Measurements from ENCODE around the gene CUL4B.
A peak's percentile ranks its signal among the peaks of the same experiment; 100 is the strongest.
"Not testable (repeated sequence)": the region's sequence is repeated elsewhere in the genome, so short reads cannot be mapped to it uniquely, and the experiment has no call there.

The CUL4B gene

DNA sequence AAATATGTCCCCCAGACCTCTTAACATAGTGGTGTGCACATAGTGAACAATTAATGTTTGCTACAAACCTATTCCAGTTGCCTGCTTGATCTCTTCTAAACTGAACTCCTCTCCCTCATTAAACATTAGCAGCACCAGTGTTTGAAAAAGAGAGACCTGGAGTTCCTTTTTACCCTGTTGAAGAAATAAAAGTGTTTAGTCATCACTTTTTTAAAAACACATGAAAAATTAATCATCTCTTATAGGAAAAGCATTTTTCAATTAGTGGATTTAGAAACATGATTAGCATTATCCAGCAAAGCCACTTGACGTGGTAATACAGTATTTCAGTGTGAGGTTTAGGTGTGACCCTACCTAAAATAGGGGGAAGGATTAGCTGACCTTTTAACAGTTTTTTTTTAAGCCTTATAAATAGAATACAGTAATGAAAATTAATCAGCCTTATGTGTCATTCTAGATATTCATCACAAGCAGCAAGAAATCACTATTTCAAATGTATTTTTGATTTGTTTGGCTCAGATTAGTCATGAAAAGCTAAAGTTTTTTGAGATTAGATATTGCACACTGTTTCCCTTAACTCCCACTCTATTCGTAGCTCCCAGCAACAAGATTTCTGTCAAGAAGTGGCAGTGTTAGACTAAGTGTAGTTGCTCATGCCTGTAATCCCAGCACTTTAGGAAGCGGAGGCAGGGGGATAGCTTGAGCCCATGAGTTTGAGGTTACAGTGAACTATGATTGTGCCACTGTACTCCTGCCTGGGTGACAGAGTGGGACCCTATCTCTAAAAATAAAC is 26.2 kb downstream of the CUL4B start:
- no peak for DNase-seq (ENCODE audit: low read depth in 2 of 3, low spot score in 1 of 3)

- DNase-seq (ENCODE audit: low read depth in 2 of 3, low spot score in 1 of 3) = no peak
Measured at GRCh38 chrX:120522820-120523219, 37.9 kb downstream of the CUL4B start.

- no peak for DNase-seq (ENCODE audit: low read depth in 2 of 3, low spot score in 1 of 3)
Measured at GRCh38 chrX:120517936-120518335, 42.8 kb downstream of the CUL4B start.

GRCh38 chrX:120514236-120514635 is 46.5 kb downstream of the CUL4B start:
- no peak for DNase-seq (ENCODE audit: low read depth in 2 of 3, low spot score in 1 of 3)

GRCh38 chrX:120512627-120513026 is 48.1 kb downstream of the CUL4B start:
- DNase-seq (ENCODE audit: low read depth in 2 of 3, low spot score in 1 of 3) = no peak

GRCh38 chrX:120512222-120512621 is 48.5 kb downstream of the CUL4B start:
- no peak for DNase-seq (ENCODE audit: low read depth in 2 of 3, low spot score in 1 of 3)

DNA sequence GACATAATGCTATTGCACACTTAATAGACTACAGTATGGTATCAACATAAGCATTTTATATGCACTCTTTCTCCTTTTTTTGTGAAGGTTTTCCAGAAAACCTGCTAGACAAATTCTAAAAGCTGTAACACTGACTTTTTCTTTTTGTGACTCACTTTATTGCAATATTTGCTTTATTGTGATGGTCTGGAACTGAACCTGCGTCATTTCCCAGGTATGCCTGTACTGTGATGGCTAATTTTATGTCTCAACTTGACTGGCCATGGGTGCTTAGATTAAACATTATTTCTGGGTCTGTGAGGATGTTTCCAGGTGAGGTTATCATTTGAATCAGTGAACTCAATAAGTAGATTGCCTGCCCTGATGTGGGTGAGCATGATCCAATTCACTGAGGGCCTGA is 56.2 kb downstream of the CUL4B start:
- DNase-seq (ENCODE audit: low read depth in 2 of 3, low spot score in 1 of 3) = no peak

DNA sequence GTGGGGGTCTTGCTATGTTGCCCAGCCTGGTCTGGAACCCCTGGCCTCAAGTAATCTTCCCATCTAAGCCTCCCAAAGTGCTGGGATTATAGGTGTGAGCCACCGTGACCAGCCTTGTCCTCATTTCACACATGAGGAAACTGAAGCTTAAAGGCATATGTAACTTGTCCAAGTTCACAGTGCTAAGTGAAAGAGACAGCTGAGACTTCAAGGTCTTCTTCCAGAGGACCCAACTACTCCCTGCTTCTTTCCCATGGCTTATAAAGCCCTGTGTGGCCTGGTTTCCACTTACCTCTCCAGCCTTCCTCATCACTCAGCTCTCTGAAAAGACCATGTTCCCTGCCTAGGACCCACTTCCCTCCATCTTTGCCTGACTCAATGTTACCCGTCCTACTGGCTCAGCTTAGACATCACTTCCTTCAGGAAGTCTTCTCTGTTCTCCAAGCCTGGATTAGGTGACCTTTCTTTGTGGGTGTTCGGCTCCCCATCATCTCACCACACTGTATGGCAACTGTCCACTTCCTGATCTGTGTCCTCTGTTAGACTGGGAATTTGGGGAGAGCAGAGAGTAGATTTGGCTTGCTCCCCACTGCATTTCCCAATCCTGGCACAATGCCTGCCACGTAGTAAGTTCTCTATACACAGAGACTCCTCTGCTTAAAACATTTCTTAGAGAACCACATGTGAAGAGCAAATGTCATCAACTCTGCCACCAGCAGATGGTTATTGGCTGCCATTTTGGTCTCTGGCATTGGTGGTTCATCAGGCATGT is 61.3 kb downstream of the CUL4B start:
- no peak for DNase-seq (ENCODE audit: low read depth in 2 of 3, low spot score in 1 of 3)

DNA sequence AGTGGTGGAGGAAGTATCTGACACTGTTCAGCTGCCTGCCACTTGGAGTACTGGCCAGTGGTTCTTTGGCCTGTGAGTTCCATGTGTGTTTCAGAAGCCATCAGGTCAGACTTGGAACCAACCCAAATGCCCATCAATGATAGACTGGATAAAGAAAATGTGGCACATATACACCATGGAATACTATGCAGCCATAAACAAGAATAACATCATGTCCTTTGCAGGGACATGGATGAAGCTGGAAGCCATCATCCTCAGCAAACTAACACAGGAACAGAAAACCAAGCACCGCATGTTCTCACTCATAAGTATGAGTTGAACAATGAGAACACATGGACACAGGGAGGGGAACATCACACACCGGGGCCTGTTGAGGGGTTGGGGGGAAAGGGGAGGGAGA is 70.6 kb downstream of the CUL4B start:
- DNase-seq (ENCODE audit: low read depth in 2 of 3, low spot score in 1 of 3) = not testable (repeated sequence)

- DNase-seq (ENCODE audit: low read depth in 2 of 3, low spot score in 1 of 3) = no peak
Measured at GRCh38 chrX:120486786-120487185, 74.0 kb downstream of the CUL4B start.

DNA sequence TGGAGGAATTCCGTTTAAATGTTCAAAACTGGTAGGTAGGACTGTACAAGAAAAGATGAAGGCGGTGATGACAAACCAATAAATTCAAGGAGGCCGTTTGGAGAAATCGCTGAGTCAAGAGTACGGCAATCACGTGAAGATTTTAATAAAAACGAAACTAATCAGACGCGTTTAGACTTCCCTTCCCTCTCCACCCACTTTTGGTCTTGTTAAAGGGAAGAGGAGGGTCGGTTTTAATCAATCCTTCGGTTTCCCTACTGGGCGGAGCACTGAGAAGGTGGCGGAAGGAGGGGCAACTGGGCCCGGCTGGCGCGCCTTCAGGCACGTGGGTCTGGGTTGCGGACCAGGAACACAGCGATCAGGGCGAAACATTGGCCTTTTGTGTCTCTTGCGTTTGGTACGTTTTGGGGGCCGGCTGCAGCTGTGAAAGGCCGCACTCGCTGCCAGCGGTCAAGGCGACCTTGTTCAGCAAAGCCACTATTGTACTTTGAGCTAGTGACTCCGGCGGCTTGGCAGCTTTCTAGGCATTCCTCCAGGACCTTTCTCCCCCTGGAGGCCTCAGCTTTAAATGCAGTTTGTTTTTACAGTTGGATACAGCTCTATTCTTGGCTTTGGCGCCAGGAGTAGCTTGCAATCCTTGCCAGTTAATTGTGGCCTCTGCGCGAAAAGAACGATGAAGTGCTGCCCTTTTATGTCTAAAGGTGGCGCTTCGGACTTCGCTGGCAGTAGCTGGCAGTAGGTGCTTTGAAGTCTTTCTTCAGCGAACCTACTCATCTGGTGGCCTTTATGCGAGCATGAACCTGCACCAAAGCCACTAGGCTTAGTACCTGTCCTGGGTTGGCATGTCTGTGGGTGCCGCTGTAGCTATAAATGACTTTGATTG is 74.9 kb downstream of the CUL4B start:
- DNase-seq (ENCODE audit: low read depth in 2 of 3, low spot score in 1 of 3) = peak; percentile 28 to 49 (median 34)

DNA sequence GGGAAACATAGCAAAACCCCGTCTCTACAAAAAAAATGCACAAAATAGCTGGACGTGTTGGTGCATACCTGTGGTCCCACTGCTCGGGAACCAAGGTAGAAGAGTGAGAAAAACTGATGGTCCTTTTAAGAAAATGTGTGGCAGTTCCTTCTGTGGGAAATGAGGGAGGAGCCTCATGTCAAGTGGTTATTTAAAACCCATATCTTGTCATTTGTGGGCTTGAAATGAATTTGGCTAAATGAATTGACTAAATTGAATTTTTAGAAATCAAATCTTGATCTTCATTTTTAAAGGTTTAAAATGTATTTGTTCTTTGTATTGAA is 75.5 kb downstream of the CUL4B start:
- DNase-seq (ENCODE audit: low read depth in 2 of 3, low spot score in 1 of 3) = no peak

DNA sequence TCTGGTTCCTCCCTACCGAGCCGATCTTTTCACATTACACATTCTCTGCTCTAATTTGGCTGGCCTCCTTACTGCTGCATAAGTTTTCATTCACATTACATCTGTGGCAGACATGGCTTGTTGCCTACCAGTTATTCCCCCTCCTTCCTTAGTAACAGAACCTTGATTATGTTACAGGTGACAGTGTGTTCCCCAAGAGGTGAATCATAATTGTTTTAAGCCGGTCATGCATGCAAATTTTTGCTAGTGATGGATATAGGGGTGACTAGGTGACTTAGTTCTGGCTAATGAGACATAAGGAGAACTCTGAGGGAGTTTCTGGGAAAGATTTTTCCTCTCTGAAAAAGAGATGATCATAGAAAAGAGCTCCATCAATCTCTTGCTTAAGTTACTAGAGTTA is 83.3 kb downstream of the CUL4B start:
- no peak for DNase-seq (ENCODE audit: low read depth in 2 of 3, low spot score in 1 of 3)

DNA sequence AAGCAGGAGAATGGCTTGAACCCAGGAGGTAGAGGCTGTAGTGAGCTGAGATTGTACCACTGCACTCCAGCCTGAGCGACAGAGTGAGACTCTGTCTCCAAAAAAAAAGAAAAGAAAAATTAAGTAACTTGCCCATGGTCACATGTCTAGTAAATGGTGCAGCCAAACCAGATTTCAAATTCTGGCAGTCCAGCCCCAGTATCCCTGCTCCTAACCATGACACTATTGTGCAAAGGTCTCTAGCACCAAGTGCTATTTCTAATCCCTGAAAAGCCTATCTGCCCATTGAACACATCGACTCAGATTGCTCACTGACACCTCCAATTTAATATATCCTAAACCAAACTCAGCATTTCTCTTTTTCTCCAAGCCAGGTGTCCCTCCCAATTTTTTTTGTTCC is 84.0 kb downstream of the CUL4B start:
- DNase-seq (ENCODE audit: low read depth in 2 of 3, low spot score in 1 of 3) = no peak

GRCh38 chrX:120475447-120475846 is 85.3 kb downstream of the CUL4B start:
- DNase-seq (ENCODE audit: low read depth in 2 of 3, low spot score in 1 of 3) = not testable (repeated sequence)

Data from stimulated activated CD4-positive, alpha-beta T cell treated with anti-CD3 and anti-CD28 coated beads, Interleukin-12 subunit alpha, Interleukin-12 subunit beta, amount 100 ng/mL, for 48 hours (primary cell).